NCI-H128 (cell line): ENCODE results near the gene GPR63.
A peak's percentile ranks its signal among the peaks of the same experiment; 100 is the strongest.

Experiments
- DNase-seq: peaks from one replicate; lab custom pipeline; 2025; ENCODE audit not compliant: unreplicated experiment; lab: John Stamatoyannopoulos, UW

Gene GPR63

DNA sequence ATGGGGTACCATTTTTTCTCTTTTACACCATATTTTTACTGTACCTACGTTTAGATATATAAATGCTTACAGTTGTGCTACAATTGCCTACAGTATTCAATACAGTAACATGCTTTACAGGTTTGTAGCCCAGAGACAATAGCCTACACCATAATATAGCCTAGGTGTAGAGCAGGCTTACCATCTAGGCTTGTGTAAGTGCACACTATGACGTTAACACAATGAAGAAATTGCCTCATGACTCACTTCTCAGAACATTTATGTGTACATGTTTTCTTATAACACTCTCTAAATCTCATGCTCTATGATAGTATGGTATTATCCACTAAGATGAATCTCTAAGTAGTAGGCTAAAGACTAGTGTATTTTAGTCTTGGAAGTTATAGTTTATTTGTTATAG lies 13.5 kb downstream of the GPR63 start:
- DNase-seq, result no peak

DNA sequence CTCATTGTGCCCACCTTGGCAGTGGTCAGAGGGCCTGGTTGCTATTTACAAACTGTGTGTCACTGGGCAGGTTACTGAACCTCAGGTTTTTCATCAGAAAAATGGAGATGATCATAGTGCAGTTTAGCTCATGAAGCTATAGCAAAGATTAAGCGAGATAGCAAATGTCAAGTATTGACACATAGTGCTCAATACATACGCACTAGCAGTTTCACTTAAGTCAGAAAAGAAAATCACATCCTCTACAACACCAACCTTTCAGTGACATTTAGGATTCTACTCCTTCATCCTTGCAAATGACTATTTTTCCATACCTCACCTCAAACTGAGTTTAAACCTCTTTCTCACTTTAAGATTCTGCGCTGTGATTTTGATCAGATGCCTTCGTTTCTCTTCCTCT lies 16.2 kb downstream of the GPR63 start:
- DNase-seq, result no peak

DNA sequence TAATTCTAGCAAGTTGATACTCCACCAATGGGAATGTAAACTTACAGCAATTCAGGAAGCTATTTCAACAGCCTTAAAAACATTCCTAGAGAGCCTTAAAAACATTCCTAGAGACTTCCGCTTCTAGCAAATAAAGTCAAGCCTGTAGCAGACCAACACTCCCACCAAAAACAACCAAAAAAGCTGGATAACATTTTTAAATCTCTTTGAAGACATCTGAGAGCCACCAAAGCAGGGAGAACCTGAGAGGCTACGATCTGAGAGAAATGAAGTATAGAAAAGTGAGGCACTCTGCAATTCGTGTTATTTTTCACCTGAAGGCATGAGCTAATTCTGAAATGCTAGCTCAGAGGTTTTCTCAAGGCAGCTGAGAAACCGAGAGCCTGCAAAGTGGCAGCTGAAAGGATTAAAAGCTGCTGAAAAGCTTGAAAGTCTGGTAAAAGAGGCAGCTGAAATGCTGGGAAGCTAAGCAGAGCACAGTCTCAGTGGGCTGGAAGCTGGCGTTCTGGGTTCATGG lies 20.9 kb downstream of the GPR63 start:
- no peak for DNase-seq

DNA sequence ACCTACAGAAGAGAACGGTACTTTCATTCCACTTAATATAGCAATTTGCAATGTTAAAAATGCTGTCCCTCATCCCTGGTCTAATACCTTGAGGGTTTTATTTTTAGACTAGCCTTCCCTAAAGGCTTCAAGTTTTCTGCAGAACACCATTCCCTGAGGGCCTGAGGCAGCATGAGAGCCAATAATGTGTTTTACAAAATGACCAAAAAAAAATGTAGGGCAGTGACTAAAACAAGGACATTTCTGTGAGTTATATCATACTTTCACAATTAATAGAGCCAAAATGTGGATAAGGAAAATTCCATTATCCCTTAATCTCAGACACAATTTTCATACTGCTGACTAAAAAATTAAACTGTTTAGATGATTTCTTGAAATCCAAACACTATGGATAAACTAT lies 22.7 kb downstream of the GPR63 start:
- no peak for DNase-seq

DNA sequence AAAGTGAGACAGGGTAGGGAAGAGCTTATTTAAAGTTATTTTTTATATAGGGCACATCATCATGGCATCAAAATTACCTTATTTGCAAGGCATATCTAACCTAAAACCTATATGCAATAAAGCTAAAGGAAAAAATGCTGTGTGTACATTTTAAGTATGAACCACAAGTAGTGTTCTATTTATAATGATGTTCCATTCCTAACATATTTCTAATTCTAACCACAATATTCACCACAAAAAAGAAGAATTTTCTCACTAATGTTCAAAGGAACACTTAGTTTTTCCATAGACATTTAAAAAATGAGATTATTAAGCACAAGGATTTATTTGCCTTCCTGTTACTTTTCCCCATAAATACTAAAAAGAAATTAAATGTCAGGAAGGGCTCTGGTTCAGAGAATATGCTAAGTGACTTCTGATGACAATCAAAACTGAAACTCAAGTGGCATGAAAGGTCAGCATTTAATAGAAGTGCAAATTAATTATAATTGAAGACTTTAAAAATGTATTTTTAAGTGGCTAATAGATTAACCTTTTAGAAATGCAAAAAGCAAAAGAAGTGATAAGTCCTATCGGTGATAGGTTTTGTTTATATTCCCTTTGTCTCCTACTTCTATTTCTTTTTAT lies 25.1 kb downstream of the GPR63 start:
- no peak for DNase-seq

DNA sequence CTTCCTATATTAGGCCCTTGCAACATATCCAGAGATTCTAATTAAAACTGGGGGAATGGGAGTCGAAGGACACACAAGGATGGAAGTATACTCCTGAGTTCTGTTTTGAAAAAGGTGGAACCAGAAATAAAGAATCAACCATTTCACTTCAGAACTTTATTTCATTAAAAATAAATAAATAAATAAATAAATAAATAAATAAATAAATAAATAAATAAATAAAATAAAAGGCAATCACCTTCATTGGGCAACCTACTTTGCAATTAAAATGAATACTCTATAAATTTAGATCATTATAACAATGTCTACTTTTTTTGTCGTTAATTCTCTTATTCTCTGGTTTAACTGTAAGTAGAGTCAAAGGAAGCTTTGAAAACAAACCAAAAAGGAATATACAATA lies 25.6 kb downstream of the GPR63 start:
- DNase-seq, result no peak

DNA sequence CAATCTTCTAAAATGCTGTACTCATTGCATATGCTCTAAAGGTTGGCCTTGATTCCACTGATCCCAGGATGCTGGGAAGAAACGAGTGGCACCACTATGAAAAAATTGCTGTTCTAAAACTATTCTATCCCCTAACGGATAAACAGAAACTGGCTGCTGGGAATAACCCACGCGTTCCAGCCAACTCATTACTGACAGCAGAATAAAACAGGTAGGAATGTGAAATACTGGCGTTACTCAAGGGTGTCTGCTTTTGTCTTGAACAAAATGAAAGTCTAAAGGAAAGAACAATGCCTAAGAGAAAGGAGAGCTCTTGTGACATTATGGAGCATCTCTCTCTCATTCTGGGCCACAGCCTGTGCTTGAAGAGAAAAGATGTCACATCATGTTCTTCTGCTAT lies 26.1 kb downstream of the GPR63 start:
- no peak for DNase-seq

DNA sequence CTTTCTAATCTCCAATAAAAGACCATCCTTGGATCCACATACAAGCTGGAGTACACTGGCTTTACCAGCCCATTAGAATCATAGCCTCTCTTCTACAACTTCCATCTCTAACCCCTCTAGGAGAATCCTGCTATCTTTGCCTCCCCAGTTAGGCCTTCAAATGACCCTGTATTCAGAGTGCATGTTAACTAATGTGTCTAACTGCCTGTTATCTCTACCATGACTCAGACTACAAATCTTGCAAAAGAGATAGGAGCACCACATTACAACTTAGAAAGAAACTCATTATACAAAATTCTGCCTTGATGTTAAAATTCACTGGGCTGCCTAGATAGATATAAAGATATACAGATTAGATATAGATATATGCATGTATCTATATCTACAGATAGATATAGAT lies 28.2 kb downstream of the GPR63 start:
- DNase-seq, result no peak

DNA sequence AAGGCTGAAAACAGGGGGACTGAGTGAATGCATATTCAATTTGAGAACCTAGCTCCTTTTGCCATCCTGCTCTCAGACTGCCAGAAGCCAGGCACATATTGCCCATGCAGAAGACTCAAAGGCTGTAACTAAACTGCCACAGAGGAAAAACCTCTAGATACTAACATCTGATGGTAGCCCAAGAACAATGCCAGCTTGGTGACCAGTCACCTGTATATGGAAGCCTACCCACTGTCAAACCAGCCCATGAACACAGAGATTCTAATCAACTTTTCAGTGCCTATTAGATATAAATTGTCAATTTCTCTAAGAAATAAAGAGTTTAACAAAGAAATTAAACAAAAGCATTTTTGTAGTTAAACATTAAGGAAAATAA lies 34.2 kb downstream of the GPR63 start:
- no peak for DNase-seq

DNA sequence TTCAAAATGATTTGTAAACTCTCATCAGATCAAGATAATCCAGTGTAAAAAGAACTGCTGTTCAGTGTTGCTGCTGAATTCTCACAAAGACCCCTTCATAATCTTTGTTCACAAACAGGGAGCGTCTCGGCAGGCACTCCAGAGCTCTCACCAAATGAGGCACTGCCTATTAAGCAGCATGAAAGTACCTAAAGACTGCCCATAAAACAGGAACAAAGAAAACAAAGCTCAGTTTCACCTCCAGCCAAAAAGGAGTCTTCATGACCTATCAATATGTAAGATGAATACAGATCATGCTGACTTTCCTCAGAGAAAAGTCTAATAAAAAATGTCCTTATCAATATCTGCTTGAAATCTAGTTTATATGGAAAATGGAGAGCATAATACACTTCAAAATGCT lies 41.8 kb downstream of the GPR63 start:
- no peak for DNase-seq

DNA sequence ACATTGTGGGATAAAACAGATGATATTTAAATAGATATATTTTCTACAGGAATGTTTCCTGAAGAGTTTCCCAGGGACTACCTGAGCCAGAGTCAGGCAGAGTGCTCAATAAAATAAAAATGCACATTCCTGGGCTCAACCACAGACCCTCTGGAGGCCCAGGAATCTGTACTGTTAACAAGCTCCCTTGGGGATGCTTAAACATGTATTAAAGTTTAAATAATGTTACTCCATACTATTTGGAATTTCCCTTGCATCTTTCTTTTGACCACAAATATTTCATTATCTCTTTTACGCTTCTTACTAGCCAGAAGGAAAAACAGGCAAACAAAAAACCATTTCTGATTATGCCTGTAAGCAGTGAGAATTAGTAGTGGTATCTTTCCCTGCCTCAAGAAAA lies 42.3 kb downstream of the GPR63 start:
- no peak for DNase-seq

DNA sequence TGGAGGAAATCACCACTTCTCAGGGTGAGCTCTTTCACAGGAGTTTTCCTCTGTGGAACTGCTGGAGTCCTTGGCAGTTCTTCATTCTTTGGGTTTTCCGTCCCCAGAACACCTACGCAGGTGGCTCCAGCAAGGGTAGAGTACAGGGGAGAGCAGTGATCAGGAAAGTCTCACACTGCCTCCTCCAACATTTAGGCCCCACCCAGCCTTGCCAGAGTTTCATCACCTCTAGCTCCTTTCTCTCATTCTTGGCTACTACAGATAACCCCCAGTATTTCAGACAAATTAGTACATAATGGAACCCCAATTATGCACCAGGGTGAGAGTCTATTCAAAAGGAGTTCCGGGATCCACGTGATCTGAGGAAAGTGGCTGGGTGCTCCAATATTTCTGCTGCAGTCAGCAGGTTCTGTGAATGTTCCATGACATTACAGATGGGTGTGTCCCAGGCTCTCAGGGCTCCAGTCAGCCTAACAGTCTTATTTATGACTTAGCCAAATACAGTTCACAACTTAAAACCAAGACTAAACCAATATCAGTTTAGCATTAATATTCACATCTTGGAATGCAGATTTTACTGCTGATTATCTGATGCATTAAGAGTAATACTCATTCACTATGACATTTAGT lies 44.6 kb downstream of the GPR63 start:
- DNase-seq, result no peak

DNA sequence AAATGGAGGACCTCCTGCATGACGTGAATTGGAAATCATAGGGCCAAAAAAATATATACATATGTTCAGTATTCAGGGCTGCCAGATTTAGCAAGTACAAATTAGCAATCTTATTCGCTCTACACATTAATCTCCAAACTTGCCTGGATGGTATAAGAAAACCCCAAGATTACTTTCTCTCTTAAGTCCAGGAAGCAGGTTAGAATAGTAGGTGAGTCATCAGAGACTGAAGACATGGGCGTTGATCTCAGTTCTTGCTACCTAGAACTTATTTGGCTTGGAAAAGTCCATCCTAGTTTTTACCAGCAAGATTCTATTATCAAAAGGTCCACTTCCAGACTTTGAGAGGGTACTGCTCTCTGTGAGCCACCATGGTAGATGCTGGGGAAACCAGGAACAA lies 47.4 kb downstream of the GPR63 start:
- no peak for DNase-seq

DNA sequence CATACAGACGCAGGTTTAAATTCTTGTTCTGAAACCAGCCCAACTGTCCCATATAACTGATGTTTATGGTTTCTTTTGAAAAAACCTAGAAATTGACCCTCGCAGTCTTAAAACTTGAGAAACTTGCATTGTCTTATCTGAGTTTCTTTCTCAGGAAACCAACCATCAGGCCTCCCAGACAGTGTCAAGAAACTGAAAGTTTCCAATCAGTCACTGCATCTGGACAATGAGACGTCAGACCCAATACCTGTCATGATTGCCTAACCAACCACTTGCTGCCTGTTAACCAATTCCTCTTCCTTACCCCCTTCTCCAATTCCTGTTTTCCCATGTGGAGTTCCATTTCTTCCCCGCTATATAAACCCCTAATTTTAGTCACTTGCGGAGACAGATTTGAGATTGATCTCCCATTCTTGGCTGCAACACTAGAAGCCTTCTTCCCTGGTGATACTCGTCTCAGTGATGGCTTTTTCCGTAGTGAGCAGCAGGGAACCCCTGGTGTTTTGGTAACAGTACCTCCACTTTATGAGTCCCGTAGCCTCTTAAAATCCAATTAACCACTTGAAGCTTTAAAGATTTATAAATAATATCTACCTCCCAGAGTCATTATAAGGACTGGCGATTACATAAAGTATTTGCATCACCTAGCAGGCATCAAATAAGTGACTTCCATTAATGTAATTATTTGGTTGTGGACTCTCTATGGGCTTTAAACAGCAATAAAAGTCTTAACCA lies 49.3 kb downstream of the GPR63 start:
- DNase-seq, result peak; percentile 79

DNA sequence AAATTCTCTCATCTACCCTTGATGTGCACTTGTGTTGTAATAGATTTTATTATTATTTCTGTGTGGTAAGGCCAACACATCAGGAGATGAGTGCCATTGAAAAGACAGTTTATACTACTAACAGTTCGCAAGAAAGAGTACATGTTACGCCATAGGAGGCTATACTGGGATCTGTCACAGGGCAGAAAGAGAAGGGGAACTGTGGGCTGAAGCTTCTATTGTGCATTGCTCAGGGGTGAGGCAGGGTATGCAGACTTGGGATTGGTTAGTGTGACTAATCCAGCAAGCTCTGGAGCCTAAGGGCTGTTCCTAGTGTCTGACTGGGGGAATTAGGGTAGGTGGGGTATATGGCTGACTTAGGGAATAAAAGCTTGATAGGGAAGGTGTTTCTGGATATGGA lies 50.9 kb downstream of the GPR63 start:
- DNase-seq, result no peak

DNA sequence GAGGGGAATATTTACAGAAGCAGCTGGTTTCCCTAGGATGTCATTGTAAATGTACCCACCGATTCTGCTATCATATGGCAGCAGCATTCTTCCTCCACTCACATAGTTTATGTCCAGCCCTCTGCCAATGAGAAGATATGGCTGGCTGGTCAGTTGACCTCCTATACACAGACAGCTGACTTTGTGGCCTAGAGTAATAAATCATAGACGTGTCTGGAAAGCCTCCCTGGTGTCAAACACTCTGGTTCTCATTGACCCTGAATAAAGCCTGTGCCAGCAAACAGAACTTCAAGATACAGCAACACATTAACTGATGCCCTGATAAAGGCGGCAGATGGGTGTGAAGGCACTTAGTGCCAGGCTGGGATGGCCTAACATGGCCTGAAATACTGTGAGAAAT lies 52.6 kb downstream of the GPR63 start:
- DNase-seq, result no peak

DNA sequence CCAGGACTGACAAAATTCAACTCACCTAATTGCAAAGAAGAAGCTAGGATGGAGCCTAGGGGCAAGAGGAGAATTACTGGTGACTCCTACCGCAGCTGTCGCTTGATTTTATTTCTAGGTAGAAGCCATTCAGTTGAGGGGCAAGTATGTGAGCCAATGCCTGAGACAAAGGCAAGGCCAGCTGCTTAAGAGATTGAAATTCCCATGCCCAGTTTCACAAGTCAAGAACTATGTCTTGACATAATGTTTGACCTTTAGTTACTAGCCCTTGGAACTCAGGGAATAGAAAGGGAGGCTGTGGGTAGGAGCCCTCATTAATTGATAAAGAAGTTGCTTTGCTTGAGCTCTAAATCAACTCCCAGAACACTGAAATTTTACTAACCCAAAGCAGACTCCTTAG lies 54.0 kb downstream of the GPR63 start:
- no peak for DNase-seq

DNA sequence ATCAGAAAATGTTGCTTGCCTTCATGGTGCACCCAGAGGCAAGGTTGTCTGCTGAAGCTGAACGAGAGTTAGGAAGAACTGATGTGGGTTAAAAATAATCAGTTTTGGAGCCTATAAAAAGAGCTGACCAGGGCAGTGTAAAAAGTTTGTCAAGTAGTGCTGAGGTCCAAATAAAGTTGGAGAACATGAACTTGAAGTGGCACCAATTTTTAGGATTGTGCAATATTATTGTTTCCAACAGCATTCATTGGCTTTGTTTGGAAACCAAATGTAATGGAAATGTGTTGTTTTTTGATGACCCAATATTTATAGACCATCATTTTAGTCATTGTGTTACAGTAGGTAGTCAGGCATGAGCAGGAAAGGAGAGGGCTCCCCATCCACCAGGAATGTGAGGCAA lies 55.7 kb downstream of the GPR63 start:
- DNase-seq, result no peak

DNA sequence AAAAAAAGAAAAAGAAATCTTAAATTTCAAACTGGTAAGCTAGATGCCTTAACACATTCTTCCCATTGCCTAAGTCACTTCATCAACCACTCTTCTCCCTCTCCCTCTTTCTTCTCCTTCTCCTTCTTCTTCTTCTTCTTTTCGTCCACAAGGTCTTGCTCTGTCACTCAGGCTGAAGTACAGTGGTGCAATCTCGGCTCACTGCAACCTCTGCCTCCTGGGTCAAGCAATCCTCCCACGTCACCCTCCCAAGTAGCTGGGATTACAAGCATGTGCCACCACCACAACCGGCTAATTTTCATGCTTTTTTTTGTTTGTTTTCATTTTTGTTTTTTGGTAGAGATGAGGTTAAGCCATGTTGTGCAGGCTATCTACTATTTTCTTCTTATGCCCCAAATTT lies 60.2 kb downstream of the GPR63 start:
- no peak for DNase-seq

DNA sequence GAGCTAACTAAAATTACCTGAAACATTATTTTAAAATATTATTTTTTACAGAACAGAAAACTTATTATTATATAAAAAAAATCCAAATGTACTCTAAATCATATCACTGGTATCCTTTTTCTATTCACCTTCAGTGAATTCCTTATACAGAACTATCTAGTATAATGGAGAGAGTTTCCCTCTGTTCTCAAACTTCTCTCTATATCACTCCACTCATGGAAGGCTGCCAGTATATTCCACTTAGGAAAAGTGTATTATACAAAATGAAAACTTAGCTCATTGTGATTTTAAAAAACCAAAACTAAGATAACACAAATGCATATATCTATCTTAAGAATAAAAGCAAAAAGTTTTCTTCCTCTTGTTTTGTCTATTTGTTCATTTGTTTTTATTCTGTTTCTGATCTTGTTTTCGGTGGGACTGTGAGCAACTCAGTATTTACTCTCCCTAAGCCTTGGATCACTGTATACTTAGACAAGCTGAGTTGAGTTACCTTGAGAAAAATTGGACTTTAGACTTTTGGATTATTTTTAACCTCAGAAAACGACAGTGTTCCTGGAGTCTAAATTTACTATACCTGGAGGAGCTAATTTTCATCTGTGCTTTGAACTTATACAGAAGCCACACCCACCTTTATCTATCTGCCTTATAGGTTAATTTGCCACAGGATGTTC lies 61.4 kb downstream of the GPR63 start:
- DNase-seq, result no peak

DNA sequence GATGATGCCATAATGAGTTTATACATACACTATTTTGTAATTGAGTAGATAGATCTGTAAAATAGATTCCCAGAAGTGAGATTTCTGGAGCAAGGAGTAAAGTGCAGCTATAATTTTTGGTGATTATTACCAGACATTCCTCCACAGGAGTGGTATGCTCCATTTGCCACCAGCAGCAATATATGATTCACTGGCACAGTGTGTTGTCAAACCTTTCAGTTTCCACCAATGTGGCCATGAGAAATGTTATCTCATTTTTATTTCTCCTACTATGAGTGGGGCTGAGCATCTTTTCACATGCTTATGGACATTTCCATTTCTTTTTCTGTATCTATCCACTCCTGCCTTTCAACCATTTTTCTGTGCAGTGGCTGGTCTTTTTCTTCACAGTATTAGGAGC lies 70.5 kb downstream of the GPR63 start:
- DNase-seq, result no peak

DNA sequence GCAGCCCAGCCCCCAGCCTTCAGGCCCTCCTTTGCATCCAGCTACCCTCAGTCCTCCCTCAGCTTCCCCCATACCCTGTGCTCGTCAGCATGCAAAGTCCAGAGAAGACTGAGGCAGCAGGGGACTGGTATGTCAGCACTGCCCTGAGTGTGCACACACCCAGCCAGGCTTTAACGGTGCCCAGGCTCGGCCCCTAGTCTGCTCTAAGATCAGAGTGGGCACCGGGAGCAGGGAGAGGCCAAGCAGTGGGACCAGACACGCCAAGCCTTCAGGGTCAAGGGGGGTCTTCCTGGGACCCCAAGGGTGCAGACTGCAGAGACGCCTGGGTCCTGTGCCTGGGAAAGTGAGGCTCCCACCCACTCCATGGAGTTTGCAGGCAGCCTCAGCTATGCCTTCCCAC lies 74.7 kb downstream of the GPR63 start:
- DNase-seq, result no peak
